GM21447 (cell line): Measurements from ENCODE around the gene PCDHA11.
"Not testable (repeated sequence)": the region's sequence is repeated elsewhere in the genome, so short reads cannot be mapped to it uniquely, and the experiment has no call there.

Source experiments
- ATAC-seq: cut with Tn5 transposase; IDR thresholded peaks from one replicate; pipeline ENCODE4 v1.9.1; 2021; ENCODE audit not compliant: unreplicated experiment

Gene PCDHA11

GRCh38 chr5:140849831-140850634, 18.7 kb upstream of the PCDHA11 start:
- not testable (repeated sequence) for ATAC-seq

- ATAC-seq = no peak
Observed at GRCh38 chr5:140855772-140856674, 12.7 kb upstream of the PCDHA11 start, which contains the start of gene PCDHA10. PCDHA10 (plus strand) TSS chr5:140855897; CDS start chr5:140856049, 152 bp downstream.

- no peak for ATAC-seq
Observed at GRCh38 chr5:140857177-140857986, 11.4 kb upstream of the PCDHA11 start.

- ATAC-seq = no peak
Observed at GRCh38 chr5:140857987-140858240, 10.8 kb upstream of the PCDHA11 start.

- no peak for ATAC-seq
Observed at GRCh38 chr5:140862441-140863295, 6.1 kb upstream of the PCDHA11 start.

- no peak for ATAC-seq
Observed at GRCh38 chr5:140869555-140869886, 764 bp downstream of the PCDHA11 start.

GRCh38 chr5:140870221-140871201, 1.8 kb downstream of the PCDHA11 start:
- no peak for ATAC-seq

- no peak for ATAC-seq
Observed at GRCh38 chr5:140875085-140876065, 6.6 kb downstream of the PCDHA11 start, which contains the start of gene PCDHA12. PCDHA12 (plus strand) TSS chr5:140875308; CDS start chr5:140875473, 165 bp downstream.

- ATAC-seq = not testable (repeated sequence)
Observed at GRCh38 chr5:140876541-140877261, 7.9 kb downstream of the PCDHA11 start.

- ATAC-seq = no peak
Observed at GRCh38 chr5:140877262-140877581, 8.5 kb downstream of the PCDHA11 start.

- ATAC-seq = no peak
Observed at GRCh38 chr5:140881889-140882590, 13.3 kb downstream of the PCDHA11 start, which contains the start of gene PCDHA13. PCDHA13 (plus strand) TSS chr5:140882124; CDS start chr5:140882269, 145 bp downstream.

GRCh38 chr5:140882591-140882899, 13.8 kb downstream of the PCDHA11 start:
- ATAC-seq = no peak

- no peak for ATAC-seq
Observed at GRCh38 chr5:140883373-140883772, 14.6 kb downstream of the PCDHA11 start.

GRCh38 chr5:140883927-140884697, 15.4 kb downstream of the PCDHA11 start:
- ATAC-seq = no peak

GRCh38 chr5:140916325-140916724, 47.6 kb downstream of the PCDHA11 start:
- no peak for ATAC-seq
